ENCODE measurements around the gene NDUFV2. TPM values are rescaled to one million over a fixed set of nuclear protein-coding genes. Genes with fewer than 3 reads are reported as not detected.

Gene NDUFV2
- total and polyA plus RNA-seq, 2 of the 8 experiments (the other 6 are each of a cell fraction or from before 2014, with no cell fraction given), result 90.8 to 191 TPM

DNA sequence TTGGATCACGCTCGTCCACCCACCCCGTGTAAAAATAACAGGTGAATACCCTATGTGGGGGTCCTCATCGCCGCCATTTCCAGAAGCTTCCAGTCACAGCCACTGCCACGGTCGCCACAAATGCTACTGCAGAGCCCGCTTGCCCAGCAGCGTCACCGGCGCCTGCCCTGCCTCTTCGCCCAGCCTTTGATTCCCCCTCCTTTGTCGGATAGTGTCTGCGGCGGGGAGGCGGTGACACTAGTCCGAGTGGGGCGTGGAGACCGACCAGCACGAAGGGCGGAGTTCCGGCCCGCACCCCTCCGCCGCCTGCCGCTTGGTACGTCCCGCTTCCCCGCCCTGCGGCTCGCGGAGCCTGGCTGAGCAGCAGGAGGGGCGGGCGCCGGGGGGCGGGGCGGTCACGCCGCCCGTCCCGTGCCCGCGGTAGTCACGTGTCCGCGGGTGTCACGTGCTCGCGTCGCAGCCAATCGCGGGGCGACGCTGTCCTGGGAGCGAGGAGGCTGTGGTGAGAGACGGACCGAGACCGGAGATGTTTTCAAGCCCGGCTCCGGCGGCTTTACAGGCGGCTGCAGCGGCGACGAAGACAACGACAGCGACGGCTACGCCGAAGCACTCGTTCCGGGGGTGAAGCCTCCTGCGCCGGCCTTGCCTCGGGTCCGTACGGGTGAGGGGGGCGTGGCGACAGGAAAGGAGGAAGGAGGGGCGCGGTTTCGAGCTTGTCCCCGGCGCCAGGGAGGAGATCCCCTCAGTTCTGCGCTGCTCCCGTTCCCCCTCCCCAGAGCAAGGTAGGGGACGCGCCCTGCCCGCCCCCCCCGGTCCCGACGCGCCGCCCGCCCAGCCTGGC lies 34.0 kb downstream of the NDUFV2 start, which contains the start of gene ANKRD12 (continued):
- TF ChIP-seq, protein P1, sequence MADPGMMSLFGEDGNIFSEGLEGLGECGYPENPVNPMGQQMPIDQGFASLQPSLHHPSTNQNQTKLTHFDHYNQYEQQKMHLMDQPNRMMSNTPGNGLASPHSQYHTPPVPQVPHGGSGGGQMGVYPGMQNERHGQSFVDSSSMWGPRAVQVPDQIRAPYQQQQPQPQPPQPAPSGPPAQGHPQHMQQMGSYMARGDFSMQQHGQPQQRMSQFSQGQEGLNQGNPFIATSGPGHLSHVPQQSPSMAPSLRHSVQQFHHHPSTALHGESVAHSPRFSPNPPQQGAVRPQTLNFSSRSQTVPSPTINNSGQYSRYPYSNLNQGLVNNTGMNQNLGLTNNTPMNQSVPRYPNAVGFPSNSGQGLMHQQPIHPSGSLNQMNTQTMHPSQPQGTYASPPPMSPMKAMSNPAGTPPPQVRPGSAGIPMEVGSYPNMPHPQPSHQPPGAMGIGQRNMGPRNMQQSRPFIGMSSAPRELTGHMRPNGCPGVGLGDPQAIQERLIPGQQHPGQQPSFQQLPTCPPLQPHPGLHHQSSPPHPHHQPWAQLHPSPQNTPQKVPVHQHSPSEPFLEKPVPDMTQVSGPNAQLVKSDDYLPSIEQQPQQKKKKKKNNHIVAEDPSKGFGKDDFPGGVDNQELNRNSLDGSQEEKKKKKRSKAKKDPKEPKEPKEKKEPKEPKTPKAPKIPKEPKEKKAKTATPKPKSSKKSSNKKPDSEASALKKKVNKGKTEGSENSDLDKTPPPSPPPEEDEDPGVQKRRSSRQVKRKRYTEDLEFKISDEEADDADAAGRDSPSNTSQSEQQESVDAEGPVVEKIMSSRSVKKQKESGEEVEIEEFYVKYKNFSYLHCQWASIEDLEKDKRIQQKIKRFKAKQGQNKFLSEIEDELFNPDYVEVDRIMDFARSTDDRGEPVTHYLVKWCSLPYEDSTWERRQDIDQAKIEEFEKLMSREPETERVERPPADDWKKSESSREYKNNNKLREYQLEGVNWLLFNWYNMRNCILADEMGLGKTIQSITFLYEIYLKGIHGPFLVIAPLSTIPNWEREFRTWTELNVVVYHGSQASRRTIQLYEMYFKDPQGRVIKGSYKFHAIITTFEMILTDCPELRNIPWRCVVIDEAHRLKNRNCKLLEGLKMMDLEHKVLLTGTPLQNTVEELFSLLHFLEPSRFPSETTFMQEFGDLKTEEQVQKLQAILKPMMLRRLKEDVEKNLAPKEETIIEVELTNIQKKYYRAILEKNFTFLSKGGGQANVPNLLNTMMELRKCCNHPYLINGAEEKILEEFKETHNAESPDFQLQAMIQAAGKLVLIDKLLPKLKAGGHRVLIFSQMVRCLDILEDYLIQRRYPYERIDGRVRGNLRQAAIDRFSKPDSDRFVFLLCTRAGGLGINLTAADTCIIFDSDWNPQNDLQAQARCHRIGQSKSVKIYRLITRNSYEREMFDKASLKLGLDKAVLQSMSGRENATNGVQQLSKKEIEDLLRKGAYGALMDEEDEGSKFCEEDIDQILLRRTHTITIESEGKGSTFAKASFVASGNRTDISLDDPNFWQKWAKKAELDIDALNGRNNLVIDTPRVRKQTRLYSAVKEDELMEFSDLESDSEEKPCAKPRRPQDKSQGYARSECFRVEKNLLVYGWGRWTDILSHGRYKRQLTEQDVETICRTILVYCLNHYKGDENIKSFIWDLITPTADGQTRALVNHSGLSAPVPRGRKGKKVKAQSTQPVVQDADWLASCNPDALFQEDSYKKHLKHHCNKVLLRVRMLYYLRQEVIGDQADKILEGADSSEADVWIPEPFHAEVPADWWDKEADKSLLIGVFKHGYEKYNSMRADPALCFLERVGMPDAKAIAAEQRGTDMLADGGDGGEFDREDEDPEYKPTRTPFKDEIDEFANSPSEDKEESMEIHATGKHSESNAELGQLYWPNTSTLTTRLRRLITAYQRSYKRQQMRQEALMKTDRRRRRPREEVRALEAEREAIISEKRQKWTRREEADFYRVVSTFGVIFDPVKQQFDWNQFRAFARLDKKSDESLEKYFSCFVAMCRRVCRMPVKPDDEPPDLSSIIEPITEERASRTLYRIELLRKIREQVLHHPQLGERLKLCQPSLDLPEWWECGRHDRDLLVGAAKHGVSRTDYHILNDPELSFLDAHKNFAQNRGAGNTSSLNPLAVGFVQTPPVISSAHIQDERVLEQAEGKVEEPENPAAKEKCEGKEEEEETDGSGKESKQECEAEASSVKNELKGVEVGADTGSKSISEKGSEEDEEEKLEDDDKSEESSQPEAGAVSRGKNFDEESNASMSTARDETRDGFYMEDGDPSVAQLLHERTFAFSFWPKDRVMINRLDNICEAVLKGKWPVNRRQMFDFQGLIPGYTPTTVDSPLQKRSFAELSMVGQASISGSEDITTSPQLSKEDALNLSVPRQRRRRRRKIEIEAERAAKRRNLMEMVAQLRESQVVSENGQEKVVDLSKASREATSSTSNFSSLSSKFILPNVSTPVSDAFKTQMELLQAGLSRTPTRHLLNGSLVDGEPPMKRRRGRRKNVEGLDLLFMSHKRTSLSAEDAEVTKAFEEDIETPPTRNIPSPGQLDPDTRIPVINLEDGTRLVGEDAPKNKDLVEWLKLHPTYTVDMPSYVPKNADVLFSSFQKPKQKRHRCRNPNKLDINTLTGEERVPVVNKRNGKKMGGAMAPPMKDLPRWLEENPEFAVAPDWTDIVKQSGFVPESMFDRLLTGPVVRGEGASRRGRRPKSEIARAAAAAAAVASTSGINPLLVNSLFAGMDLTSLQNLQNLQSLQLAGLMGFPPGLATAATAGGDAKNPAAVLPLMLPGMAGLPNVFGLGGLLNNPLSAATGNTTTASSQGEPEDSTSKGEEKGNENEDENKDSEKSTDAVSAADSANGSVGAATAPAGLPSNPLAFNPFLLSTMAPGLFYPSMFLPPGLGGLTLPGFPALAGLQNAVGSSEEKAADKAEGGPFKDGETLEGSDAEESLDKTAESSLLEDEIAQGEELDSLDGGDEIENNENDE (IDR thresholded peaks at IDR 0.05; ENCODE audit: insufficient replicate concordance, low read length), result no peak
- peak in 1 of 2 experiments; percentile 81; a peak in 1 of 3 replicates for TF ChIP-seq POLR2A (IDR thresholded peaks at IDR 0.05; ENCODE audit: control extremely low read depth in 1 of 2, low read depth in 2 of 2, low read length in 2 of 2)
- no peak for TF ChIP-seq SRF (IDR thresholded peaks at IDR 0.05; ENCODE audit: low read depth, low read length)
- TF ChIP-seq EZH2 (IDR thresholded peaks at IDR 0.05; ENCODE audit: low read depth, low read length, severe bottlenecking), result no peak
- no peak for TF ChIP-seq RFX5 (IDR thresholded peaks at IDR 0.05; ENCODE audit: borderline replicate concordance, low read depth, low read length)
- TF ChIP-seq, protein P2, sequence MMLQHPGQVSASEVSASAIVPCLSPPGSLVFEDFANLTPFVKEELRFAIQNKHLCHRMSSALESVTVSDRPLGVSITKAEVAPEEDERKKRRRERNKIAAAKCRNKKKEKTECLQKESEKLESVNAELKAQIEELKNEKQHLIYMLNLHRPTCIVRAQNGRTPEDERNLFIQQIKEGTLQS (IDR thresholded peaks at IDR 0.05; ENCODE audit: insufficient read depth, low read depth, low read length), result peak; percentile 98
- TF ChIP-seq, protein P3, sequence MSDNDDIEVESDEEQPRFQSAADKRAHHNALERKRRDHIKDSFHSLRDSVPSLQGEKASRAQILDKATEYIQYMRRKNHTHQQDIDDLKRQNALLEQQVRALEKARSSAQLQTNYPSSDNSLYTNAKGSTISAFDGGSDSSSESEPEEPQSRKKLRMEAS (IDR thresholded peaks at IDR 0.05), result peak; percentile 71
- peak; percentile 82 for TF ChIP-seq ASH2L (IDR thresholded peaks at IDR 0.05; ENCODE audit: low read length)
- peak in 1 of 2 experiments; percentile 81; a peak in 3 of 4 replicates for TF ChIP-seq SIN3A (conservative IDR thresholded peaks at IDR 0.05 in 1 of 2, IDR thresholded peaks at IDR 0.05 in 1 of 2; ENCODE audit: low read depth in 1 of 2, low read length in 2 of 2)
